Fibroblast of pulmonary artery (primary cell): ENCODE data around the gene SORCS2.
A peak's percentile ranks its signal among the peaks of the same experiment; 100 is the strongest.

Experiments used
- DNase-seq: peaks from one replicate; pipeline ENCODE4 v3.0.0-alpha.2; 2010; ENCODE audit warnings: low read depth
- H3K4me3 ChIP-seq: replicated peaks from 2 replicates; pipeline ENCODE4 v1.5.1; 2011; ENCODE audit warnings: low read depth, mild to moderate bottlenecking, control low read depth, low read length, moderate library complexity
- CTCF ChIP-seq: IDR thresholded peaks from 2 replicates; pipeline ENCODE4 v1.5.1; 2011; ENCODE audit warnings: mild to moderate bottlenecking, control low read depth, low read length, inconsistent platforms; ENCODE audit errors: missing control alignments

SORCS2 gene

GRCh38 chr4:7194251-7195140, 2.2 kb downstream of the SORCS2 start:
- no peak overlapping the region for H3K4me3 ChIP-seq
- peak; percentile 17 for DNase-seq
- TF ChIP-seq CTCF: peak; percentile 45

- TF ChIP-seq CTCF: no peak
- DNase-seq: no peak
- H3K4me3 ChIP-seq: no peak overlapping the region
These were observed 2.8 kb downstream of the SORCS2 start for GRCh38 chr4:7195141-7195515.

- no peak for DNase-seq
- TF ChIP-seq CTCF: no peak
- H3K4me3 ChIP-seq: no peak overlapping the region
These were observed 3.4 kb downstream of the SORCS2 start for GRCh38 chr4:7195546-7196287.

GRCh38 chr4:7196288-7196651, 3.9 kb downstream of the SORCS2 start:
- no peak for TF ChIP-seq CTCF
- H3K4me3 ChIP-seq: no peak overlapping the region
- DNase-seq: no peak

- no peak overlapping the region for H3K4me3 ChIP-seq
- TF ChIP-seq CTCF: no peak
These were observed 4.4 kb downstream of the SORCS2 start for GRCh38 chr4:7196736-7197135.

GRCh38 chr4:7197910-7198309, 5.6 kb downstream of the SORCS2 start:
- DNase-seq: no peak
- no peak overlapping the region for H3K4me3 ChIP-seq
- TF ChIP-seq CTCF: no peak

More at GRCh38 chr4:7196736-7197135, 4.4 kb downstream of the SORCS2 start:
- no peak for DNase-seq
